HCT116 (cell line): ENCODE data around the gene ALDH1L1.

Experiments used
- POLR2A ChIP-seq: IDR thresholded peaks from 2 replicates; pipeline ENCODE4 v1.7.0; 2011; ENCODE audit warnings: borderline replicate concordance; ENCODE audit not compliant: insufficient read depth, insufficient read length; ENCODE audit errors: extremely low read depth
- TF ChIP-seq, protein P1 (sequence below), 3 experiments: fragments of 200-600 bp in 1 of 3; sonication (generic) in 1 of 3; IDR thresholded peaks in 2 of 3; conservative IDR thresholded peaks in 1 of 3; 2 replicates each; pipeline ENCODE4 v1.5.1; 2012 to 2017; ENCODE audit warnings: low read depth in 2 of 3, low read length in 2 of 3, antibody characterized with exemption in 1 of 3, borderline replicate concordance in 1 of 3, control low read depth in 1 of 3, mild to moderate bottlenecking in 1 of 3, mixed read lengths in 1 of 3, mixed run types in 1 of 3, moderate library complexity in 1 of 3; ENCODE audit not compliant: insufficient read depth in 1 of 3

DNA sequence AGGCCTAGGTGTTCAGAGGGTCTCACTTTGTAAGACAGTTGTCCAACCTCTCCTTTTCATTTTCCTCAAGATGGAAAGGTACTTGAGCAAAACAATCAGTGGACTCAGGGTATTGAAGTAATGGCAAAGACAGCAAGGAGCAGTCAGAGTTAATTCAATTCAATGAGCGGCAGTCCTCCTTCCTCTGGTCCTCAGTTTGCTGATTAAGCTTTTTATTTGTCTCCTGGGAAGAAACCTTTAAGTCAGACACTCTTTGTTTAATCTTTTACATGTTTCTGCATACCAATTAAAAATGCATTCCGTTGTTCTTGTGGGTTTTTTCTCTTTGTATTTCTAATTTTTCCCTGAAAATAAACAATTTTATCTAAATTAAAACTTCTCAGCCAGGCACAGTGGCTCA, 18.9 kb upstream of the ALDH1L1 start:
- TF ChIP-seq POLR2A, result no peak
- TF ChIP-seq, protein P1, sequence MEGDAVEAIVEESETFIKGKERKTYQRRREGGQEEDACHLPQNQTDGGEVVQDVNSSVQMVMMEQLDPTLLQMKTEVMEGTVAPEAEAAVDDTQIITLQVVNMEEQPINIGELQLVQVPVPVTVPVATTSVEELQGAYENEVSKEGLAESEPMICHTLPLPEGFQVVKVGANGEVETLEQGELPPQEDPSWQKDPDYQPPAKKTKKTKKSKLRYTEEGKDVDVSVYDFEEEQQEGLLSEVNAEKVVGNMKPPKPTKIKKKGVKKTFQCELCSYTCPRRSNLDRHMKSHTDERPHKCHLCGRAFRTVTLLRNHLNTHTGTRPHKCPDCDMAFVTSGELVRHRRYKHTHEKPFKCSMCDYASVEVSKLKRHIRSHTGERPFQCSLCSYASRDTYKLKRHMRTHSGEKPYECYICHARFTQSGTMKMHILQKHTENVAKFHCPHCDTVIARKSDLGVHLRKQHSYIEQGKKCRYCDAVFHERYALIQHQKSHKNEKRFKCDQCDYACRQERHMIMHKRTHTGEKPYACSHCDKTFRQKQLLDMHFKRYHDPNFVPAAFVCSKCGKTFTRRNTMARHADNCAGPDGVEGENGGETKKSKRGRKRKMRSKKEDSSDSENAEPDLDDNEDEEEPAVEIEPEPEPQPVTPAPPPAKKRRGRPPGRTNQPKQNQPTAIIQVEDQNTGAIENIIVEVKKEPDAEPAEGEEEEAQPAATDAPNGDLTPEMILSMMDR (IDR thresholded peaks at IDR 0.05 in 2 of 3, conservative IDR thresholded peaks at IDR 0.05 in 1 of 3; ENCODE audit: borderline replicate concordance in 1 of 3, insufficient read depth in 1 of 3, low read depth in 2 of 3, low read length in 2 of 3), result no peak
